NCI-H1105 (cell line): ENCODE results near the gene ORAI3.

Experiments used
- DNase-seq: peaks from one replicate; lab custom pipeline; 2025; lab: John Stamatoyannopoulos, UW

Gene ORAI3

GRCh38 chr16:30992276-30992780 lies 43.5 kb downstream of the ORAI3 start:
- no peak for DNase-seq

- no peak for DNase-seq
Measured at GRCh38 chr16:30992931-30993816, 44.3 kb downstream of the ORAI3 start.

- no peak for DNase-seq
Measured at GRCh38 chr16:30995927-30996323, 47.1 kb downstream of the ORAI3 start.

GRCh38 chr16:30996324-30996984 lies 47.6 kb downstream of the ORAI3 start:
- no peak for DNase-seq

- DNase-seq = peak; percentile 29
Measured at GRCh38 chr16:30996985-30997724, 48.3 kb downstream of the ORAI3 start.

GRCh38 chr16:30997725-30998711 lies 49.1 kb downstream of the ORAI3 start:
- no peak for DNase-seq

GRCh38 chr16:30998852-30999761 lies 50.2 kb downstream of the ORAI3 start:
- DNase-seq = no peak

GRCh38 chr16:31000671-31001382 lies 52.0 kb downstream of the ORAI3 start:
- no peak for DNase-seq

GRCh38 chr16:31001507-31002249 lies 52.8 kb downstream of the ORAI3 start:
- no peak for DNase-seq

- no peak for DNase-seq
Measured at GRCh38 chr16:31002250-31002700, 53.4 kb downstream of the ORAI3 start.

- no peak for DNase-seq
Measured at GRCh38 chr16:31002862-31003341, 54.0 kb downstream of the ORAI3 start.

- DNase-seq = no peak
Measured at GRCh38 chr16:31003744-31004143, 54.9 kb downstream of the ORAI3 start.
